ENCODE results near the gene KRTAP4-6. TPM values are rescaled to one million over a fixed set of nuclear protein-coding genes. Genes with fewer than 3 reads are reported as not detected.
"Not testable (repeated sequence)": the region's sequence is repeated elsewhere in the genome, so short reads cannot be mapped to it uniquely, and the experiment has no call there.

Gene KRTAP4-6
- polyA plus RNA-seq, 1 of the 3 experiments (the other 2 are of a cell fraction): not detected

GRCh38 chr17:41160648-41161047, 20.3 kb upstream of the KRTAP4-6 start, which contains the start of gene KRTAP4-4:
Gene KRTAP4-4, minus strand, starts transcription at chr17:41160748. Its CDS starts 57 bp downstream, at chr17:41160691.
- WGBS (ENCODE audit: low lambda C conversion rate): 31% methylated on average over 1 of the region's 1 CpG
- Histone ChIP-seq H3K9me2 (no peaks in the 10 kb centered on the region), H3K36me3 (replicated peaks in 1 of 2; ENCODE audit: control insufficient read depth in 1 of 2, insufficient read depth in 2 of 2, low read length in 1 of 2) (no peaks in the 10 kb centered on the region), H2AFZ (ENCODE audit: low read depth) (no peak within 1 kb of the TSS), H3K9me3 (no peaks in the 10 kb centered on the region), H3K4me2 (no peak within 1 kb of the TSS), H3K27me3 (ENCODE audit: insufficient read depth) (peaks cover 4% of the 10 kb centered on the region; the same call in 1 of the 2 replicates), H3K79me2 (ENCODE audit: insufficient read depth) (no peaks in the 10 kb centered on the region), H3F3A (replicated peaks; ENCODE audit: insufficient read depth) (no peaks in the 10 kb centered on the region), H3K4me1 (ENCODE audit: control insufficient read depth in 1 of 2, insufficient read depth in 2 of 2, low read depth in 1 of 2, low read length in 1 of 2) (no peaks in the 10 kb centered on the region), H3K9ac (no peak within 1 kb of the TSS), H3K27ac (ENCODE audit: low read depth in 2 of 2, low read length in 1 of 2) (no peak within 1 kb of the TSS), H4K20me1 (ENCODE audit: insufficient read depth) (no peaks in the 10 kb centered on the region), H3K4me3 (ENCODE audit: low read depth in 2 of 2, low read length in 1 of 2) (no peak within 1 kb of the TSS)
- no peak for DNase-seq
- no peak for TF ChIP-seq PBX3 (IDR thresholded peaks at IDR 0.05)
- TF ChIP-seq RAD21 (IDR thresholded peaks at IDR 0.05; ENCODE audit: low read length): no peak
- TF ChIP-seq RXRA (IDR thresholded peaks at IDR 0.05; ENCODE audit: borderline replicate concordance, low read depth): no peak
- no peak for TF ChIP-seq GATA2 (CRISPR knock-in tag; IDR thresholded peaks at IDR 0.05)
- TF ChIP-seq MXI1 (IDR thresholded peaks at IDR 0.05; ENCODE audit: low read depth, low read length): no peak
- TF ChIP-seq FOXM1 (IDR thresholded peaks at IDR 0.05; ENCODE audit: low read depth): no peak
- no peak for TF ChIP-seq NRF1 (IDR thresholded peaks at IDR 0.05; ENCODE audit: low read depth, low read length)
- TF ChIP-seq, protein P1, sequence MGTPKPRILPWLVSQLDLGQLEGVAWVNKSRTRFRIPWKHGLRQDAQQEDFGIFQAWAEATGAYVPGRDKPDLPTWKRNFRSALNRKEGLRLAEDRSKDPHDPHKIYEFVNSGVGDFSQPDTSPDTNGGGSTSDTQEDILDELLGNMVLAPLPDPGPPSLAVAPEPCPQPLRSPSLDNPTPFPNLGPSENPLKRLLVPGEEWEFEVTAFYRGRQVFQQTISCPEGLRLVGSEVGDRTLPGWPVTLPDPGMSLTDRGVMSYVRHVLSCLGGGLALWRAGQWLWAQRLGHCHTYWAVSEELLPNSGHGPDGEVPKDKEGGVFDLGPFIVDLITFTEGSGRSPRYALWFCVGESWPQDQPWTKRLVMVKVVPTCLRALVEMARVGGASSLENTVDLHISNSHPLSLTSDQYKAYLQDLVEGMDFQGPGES (IDR thresholded peaks at IDR 0.05; ENCODE audit: low read depth, low read length): no peak
- TF ChIP-seq TAF1 (IDR thresholded peaks at IDR 0.05; ENCODE audit: borderline replicate concordance, low read depth, low read length): no peak
- ChIA-PET POLR2A (interaction anchor here (0.5 kb wide), 1 partner anchor 512 kb away, joined by 3 read pairs; no protein-coding TSS in a partner anchor), CTCF (no interaction called here)

DNA sequence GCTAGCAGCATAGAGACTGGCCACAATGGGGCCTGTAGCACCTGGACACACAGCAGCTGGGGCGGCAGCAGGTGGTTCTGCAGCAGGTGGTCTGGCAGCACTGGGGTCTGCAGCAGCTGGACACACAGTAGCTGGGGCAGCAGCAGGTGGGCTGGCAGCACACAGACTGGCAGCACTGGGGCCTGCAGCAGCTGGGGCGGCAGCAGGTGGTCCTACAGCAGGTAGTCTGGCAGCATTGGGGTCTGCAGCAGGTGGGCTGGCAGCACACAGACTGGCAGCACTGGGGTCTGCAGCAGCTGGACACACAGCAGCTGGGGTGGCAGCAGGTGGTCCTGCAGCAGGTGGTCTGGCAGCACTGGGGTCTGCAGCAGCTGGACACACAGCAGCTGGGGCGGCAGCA, 19.8 kb upstream of the KRTAP4-6 start:
- H3K9me2 ChIP-seq; H3K79me2 ChIP-seq (ENCODE audit: insufficient read depth); H3K9ac ChIP-seq; H3K4me2 ChIP-seq; H4K20me1 ChIP-seq (ENCODE audit: insufficient read depth); H3F3A ChIP-seq (replicated peaks; ENCODE audit: insufficient read depth); CTCF ChIA-PET; POLR2A ChIA-PET; H2AFZ ChIP-seq (ENCODE audit: low read depth); DNase-seq; H3K4me3 ChIP-seq (ENCODE audit: low read depth in 2 of 2, low read length in 1 of 2); H3K27ac ChIP-seq (ENCODE audit: low read depth in 2 of 2, low read length in 1 of 2); H3K4me1 ChIP-seq (ENCODE audit: control insufficient read depth in 1 of 2, insufficient read depth in 2 of 2, low read depth in 1 of 2, low read length in 1 of 2); H3K36me3 ChIP-seq (replicated peaks in 1 of 2; ENCODE audit: control insufficient read depth in 1 of 2, insufficient read depth in 2 of 2, low read length in 1 of 2); H3K27me3 ChIP-seq (ENCODE audit: insufficient read depth); H3K9me3 ChIP-seq: not testable (repeated sequence)
- no CpG with 5 or more reads among the region's 3 CpGs for WGBS (ENCODE audit: low lambda C conversion rate)

DNA sequence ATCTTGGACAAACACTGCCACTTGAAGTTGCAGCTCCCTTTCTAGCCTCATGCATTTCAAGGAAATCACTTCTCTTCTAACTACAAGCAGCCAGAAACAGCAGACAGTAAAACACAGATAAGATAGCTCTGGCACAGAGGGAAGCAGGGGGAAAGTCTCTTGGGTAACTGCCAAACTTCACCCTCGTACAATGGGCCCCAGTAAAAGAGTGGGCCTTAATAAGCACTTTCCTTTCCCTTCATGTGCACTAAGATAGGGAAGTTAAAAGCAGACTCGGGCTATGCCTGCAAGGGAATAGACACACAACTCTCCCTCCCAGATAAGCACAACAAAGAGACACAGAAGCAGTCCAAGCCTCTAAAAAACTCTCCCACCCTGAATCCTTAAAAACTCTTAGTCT, 13.5 kb upstream of the KRTAP4-6 start:
- no peaks in the 10 kb centered on the region for H3F3A ChIP-seq (replicated peaks; ENCODE audit: insufficient read depth)
- peaks cover 4% of the 10 kb centered on the region; the same call in 1 of the 2 replicates for H3K27me3 ChIP-seq (ENCODE audit: insufficient read depth)
- H2AFZ ChIP-seq (ENCODE audit: low read depth): no peak overlapping the region
- no peaks in the 10 kb centered on the region for H4K20me1 ChIP-seq (ENCODE audit: insufficient read depth)
- TF ChIP-seq FOXM1 (IDR thresholded peaks at IDR 0.05; ENCODE audit: low read depth): no peak
- H3K4me3 ChIP-seq (ENCODE audit: low read depth in 2 of 2, low read length in 1 of 2): no peak overlapping the region
- H3K36me3 ChIP-seq (replicated peaks in 1 of 2; ENCODE audit: control insufficient read depth in 1 of 2, insufficient read depth in 2 of 2, low read length in 1 of 2): no peaks in the 10 kb centered on the region
- no peaks in the 10 kb centered on the region for H3K9me3 ChIP-seq
- ChIA-PET POLR2A (no interaction called here), CTCF (no interaction called here)
- no peak for DNase-seq
- H3K27ac ChIP-seq (ENCODE audit: low read depth in 2 of 2, low read length in 1 of 2): no peak overlapping the region
- WGBS (ENCODE audit: low lambda C conversion rate): 13% methylated on average over 2 of the region's 2 CpGs
- H3K9me2 ChIP-seq: no peaks in the 10 kb centered on the region
- H3K4me2 ChIP-seq: no peak overlapping the region
- H3K4me1 ChIP-seq (ENCODE audit: control insufficient read depth in 1 of 2, insufficient read depth in 2 of 2, low read depth in 1 of 2, low read length in 1 of 2): no peaks in the 10 kb centered on the region
- H3K9ac ChIP-seq: no peak overlapping the region
- H3K79me2 ChIP-seq (ENCODE audit: insufficient read depth): no peaks in the 10 kb centered on the region

Measured in SK-N-SH (cell line).